ENCODE measurements around the gene NTN5. TPM values are rescaled to one million over a fixed set of nuclear protein-coding genes. Genes with fewer than 3 reads are reported as not detected.

The NTN5 gene
- total RNA-seq, 1 donor from 2014 or later, result 0.30 TPM

DNA sequence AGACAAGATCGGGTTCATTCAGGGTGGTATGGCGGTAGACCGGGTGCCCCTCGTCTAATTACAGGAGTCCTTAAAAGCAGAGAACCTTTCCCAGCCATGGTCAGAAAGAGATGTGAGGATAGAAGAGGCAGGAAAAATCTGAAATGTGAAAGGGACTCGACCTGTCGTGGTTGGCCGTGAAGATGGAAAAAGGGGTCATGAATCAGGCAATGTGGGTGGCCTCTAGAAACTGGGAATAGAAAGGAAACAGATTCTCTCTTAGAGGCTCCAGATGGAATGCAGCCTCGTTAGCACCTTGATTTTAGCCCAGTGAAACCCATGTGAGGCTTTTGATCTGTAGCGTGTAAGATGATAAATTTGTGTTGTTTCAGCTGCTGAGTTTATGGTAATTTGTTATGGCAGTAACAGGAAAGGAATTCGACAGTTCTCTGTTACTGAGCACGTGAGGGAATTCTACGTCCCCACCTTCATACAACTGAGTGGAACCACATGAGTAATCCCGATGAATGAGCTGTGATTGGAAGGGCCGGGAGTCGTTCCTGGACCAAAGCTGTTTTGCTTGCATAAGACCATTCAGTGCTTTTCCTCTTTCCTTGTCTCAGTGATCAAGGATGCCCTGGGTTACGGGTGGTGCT is 15.9 kb downstream of the NTN5 start:
- DNase-seq, result no peak
- Mint-ChIP-seq H3K36me3 (ENCODE audit: low read depth) (no peaks in the 10 kb centered on the region), H3K4me3 (no peak overlapping the region), H3K27ac (no peak overlapping the region), H3K9me3 (no peaks in the 10 kb centered on the region), H3K4me1 (peaks cover 12% of the 10 kb centered on the region), H3K27me3 (peaks cover 8% of the 10 kb centered on the region)
- intact Hi-C loops (cut with micrococcal nuclease), result no loop called here

DNA sequence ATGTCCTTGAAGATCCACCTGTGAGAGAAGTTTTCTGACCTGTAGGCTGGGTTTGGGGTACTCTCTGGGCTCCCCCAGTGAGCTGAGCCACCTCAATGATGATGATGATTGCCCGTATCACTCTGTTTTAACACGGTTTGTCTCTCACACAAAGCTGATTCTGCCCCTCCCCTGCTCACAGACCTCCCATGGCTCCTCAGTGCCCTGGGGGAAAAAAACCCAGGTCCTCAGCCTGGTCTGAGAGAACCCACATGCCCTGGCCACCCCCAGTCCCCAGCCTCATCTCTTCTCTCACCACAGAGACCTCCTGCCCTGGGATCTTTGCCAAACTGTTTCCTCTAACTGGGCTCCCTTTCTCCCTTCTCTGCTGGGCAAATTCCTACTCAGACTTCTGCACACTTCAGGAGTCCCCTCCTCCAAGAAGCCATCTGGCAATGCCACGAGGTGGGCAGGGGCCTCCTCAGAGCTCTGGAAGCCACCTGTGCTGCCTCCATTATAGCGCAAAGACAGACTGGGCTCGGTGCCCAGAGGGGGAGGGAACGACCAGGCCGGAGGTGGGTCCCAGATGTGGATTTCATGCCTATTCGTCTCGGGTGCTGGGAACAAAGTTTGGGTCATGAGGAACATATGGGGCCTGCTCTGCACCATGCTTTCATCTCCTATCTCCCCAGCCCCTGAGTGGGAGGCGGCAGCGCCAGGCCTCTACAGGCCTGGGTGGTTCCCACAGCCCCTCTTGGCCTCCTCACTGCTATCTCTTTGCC is 18.3 kb downstream of the NTN5 start:
- Mint-ChIP-seq H3K27ac (no peak overlapping the region), H3K27me3 (peaks cover 8% of the 10 kb centered on the region), H3K4me3 (no peak overlapping the region), H3K36me3 (ENCODE audit: low read depth) (no peaks in the 10 kb centered on the region), H3K4me1 (peaks cover 13% of the 10 kb centered on the region), H3K9me3 (no peaks in the 10 kb centered on the region)
- intact Hi-C loops (cut with micrococcal nuclease), result no loop called here
- no peak for DNase-seq

DNA sequence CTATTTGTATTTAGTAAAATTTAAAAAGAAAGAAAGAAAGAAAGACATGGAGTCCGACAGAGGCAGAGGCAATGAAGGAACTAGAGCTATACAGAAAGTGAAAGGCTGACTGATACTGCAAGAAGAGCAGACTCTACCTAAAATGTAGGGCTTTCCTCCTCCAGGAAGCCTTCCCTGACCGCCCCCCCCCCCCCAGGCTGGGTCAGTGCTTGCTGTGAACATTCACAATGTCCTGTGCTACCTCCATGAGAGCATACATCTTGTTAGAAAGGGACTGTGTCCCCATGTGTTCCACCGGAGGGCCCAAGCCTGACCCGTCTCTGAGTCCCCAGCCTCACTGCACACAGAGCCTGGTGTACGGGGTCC is 21.2 kb downstream of the NTN5 start:
- H3K27me3 Mint-ChIP-seq, result no peaks in the 10 kb centered on the region
- no peak for DNase-seq
- no peaks in the 10 kb centered on the region for H3K9me3 Mint-ChIP-seq
- no peaks in the 10 kb centered on the region for H3K36me3 Mint-ChIP-seq (ENCODE audit: low read depth)
- intact Hi-C loops (cut with micrococcal nuclease), result no loop called here
- peaks cover 20% of the 10 kb centered on the region for H3K4me1 Mint-ChIP-seq
- H3K27ac Mint-ChIP-seq, result no peak overlapping the region
- no peak overlapping the region for H3K4me3 Mint-ChIP-seq

DNA sequence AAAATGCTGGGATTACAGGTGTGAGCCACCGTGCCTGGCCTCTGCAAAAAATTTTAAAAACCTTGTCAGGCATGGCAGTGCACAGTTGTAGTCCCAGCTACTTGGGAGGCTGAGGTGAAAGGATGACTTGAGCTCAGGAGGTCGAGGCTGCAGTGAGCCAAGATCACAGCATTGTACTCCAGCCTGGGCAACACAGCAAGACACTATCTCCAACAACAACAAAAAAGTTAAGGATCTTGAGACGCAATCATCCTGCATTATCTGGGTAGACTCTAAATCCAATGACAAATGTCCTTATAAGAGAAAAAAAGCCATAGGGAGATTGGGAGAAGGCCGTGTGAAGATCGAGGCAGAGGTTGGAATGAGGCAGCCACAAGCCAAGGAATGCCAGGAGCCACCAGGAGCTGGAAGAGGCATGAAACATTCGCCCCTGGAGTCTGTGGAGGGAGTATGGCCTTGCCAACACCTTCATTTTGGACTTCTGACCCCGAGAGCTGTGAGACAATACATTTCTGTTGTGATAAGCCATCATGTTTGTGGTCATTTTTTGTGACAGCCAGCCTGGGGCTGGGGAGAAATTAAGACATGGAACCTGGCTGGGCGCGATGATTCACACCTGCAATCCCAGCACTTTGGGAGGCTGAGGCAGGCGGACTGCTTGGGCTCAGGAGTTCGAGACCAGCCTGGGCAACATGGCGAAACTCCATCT is 21.7 kb downstream of the NTN5 start:
- Mint-ChIP-seq H3K4me1 (peaks cover 23% of the 10 kb centered on the region), H3K36me3 (ENCODE audit: low read depth) (no peaks in the 10 kb centered on the region), H3K9me3 (no peaks in the 10 kb centered on the region), H3K4me3 (no peak overlapping the region), H3K27ac (no peak overlapping the region), H3K27me3 (no peaks in the 10 kb centered on the region)
- no peak for DNase-seq
- intact Hi-C loops (cut with micrococcal nuclease), result no loop called here

DNA sequence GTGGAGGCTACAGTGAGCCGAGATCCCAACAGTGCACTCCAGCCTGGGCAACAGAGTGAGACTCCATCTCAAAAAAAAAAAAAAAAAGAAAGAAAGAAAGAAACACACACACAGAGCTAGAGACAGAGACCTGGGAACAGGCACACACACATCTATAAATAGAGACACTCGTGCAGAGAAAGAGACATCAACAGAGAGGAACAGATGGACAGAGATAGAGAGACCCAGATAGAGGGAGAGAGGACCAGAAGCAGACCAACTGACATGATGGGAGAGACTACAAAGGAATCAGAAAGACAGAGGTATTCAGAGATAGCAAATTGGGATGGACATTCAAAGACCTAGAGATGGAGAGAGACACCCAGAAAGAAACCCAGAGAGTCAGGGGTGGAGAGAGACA is 24.7 kb downstream of the NTN5 start:
- Mint-ChIP-seq H3K4me1 (peaks cover 40% of the 10 kb centered on the region), H3K27me3 (no peaks in the 10 kb centered on the region), H3K4me3 (peak overlapping the region; percentile 11), H3K27ac (peak overlapping the region; percentile 9), H3K9me3 (no peaks in the 10 kb centered on the region), H3K36me3 (ENCODE audit: low read depth) (no peaks in the 10 kb centered on the region)
- no peak for DNase-seq
- intact Hi-C loops (cut with micrococcal nuclease), result loop anchor here (5.0 kb wide), 2 partner anchors 64 to 224 kb away; partner anchors contain the start of gene PPP1R15A

DNA sequence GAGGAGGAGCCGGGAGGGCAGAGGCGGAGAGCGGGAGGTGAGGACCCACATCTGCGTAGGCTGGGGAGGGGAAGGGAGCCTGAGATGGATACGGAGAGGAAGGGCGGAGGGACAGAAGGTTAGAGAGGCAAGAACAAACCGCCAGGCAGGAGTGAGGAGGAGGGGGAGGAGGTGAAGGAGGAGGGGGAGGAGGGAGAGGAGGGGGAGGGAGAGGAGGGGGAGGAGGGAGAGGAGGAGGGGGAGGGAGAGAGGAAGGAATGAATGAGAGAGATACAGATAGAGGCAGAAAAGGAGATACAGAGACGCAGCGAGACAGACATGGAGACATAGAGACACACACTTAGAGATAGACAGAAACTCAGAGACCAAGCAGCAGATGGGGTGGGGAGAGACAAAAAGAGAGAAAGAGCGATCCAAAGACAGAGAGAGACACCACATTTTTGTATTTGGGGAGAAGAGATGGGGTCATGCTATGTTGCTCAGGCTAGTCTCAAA is 26.0 kb downstream of the NTN5 start:
- Mint-ChIP-seq H3K4me3 (peak overlapping the region; percentile 96), H3K27ac (peak overlapping the region; percentile 73), H3K9me3 (no peaks in the 10 kb centered on the region), H3K36me3 (ENCODE audit: low read depth) (no peaks in the 10 kb centered on the region), H3K4me1 (peaks cover 37% of the 10 kb centered on the region), H3K27me3 (peaks cover 2% of the 10 kb centered on the region)
- intact Hi-C loops (cut with micrococcal nuclease), result loop anchor here (1.0 to 5.0 kb wide), 8 partner anchors 9 to 226 kb away; partner anchors contain the start of genes DBP and PPP1R15A
- DNase-seq, result no peak

DNA sequence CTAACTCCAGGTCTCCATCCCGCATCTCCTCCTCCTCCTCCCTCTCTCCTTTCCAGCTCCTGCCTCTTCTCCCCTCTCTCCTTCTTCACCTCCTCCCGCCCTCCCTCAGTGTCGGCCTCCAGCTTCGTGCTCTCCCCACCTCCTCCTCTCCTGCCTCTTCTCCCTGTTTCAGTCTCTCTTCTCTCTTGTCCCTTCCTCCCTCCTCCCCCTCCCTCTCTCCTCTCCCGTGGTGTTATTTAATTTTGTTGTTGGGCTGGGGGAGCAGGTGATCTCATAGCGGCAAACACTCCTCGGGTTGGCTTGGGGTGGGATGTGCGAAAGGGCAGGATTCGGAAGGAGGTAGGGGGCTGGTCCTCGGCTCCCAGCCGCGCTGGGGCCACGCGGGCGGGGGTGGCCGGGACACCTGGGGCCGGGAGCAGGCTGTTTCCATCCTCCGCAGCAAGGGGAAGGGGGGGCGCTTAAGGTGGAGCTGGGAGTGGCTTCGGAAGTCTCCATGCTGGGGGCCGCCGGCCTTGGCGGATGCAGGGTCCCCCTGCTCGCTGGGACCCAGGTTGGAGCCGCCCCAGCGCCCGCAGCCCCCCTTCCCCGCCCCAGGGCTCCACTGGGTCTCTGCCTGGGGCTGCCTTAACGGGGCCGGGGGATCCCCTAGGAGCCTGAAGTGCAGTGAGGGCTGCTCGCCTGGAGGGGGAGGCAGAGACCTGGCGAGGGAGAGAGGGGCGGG is 26.7 kb downstream of the NTN5 start, which contains the start of gene CA11:
Gene CA11 (minus strand): TSS at position 187 of the 721 bp plus-strand sequence. CDS start 555 bp downstream, outside the sequence.
- Mint-ChIP-seq H3K27me3 (peaks cover 2% of the 10 kb centered on the region), H3K36me3 (ENCODE audit: low read depth) (no peaks in the 10 kb centered on the region), H3K27ac (peak within 1 kb of the TSS; percentile 89), H3K9me3 (no peaks in the 10 kb centered on the region), H3K4me1 (peaks cover 37% of the 10 kb centered on the region), H3K4me3 (peak within 1 kb of the TSS; percentile 96)
- intact Hi-C loops (cut with micrococcal nuclease), result loop anchor here (1.0 to 5.0 kb wide), 8 partner anchors 9 to 226 kb away; partner anchors contain the start of genes DBP and PPP1R15A
- peak; percentile 97 for DNase-seq

DNA sequence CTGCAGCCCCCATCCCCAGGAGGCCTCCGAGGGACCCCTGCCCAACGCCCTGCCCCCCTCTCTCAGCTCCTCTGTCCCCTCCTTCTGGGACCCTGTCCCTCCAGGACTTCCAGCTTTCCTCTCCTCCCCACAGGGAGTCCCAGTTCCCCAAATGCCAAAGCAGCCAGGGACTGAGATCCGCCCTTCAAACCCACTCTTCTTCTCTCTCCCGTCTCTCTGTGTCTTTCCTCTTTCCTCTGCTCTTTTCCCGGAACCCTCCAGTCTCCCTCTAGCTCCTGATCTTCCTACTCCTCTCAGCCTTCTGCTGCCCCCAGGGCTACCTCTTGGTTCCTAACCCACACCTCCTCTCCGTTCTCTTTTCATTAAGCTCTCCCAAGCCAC is 27.2 kb downstream of the NTN5 start:
- peak overlapping the region; percentile 96 for H3K4me3 Mint-ChIP-seq
- no peaks in the 10 kb centered on the region for H3K36me3 Mint-ChIP-seq (ENCODE audit: low read depth)
- H3K27me3 Mint-ChIP-seq, result peaks cover 2% of the 10 kb centered on the region
- no peaks in the 10 kb centered on the region for H3K9me3 Mint-ChIP-seq
- intact Hi-C loops (cut with micrococcal nuclease), result loop anchor here (5.0 kb wide), 2 partner anchors 67 to 227 kb away; partner anchors contain the start of gene PPP1R15A
- H3K4me1 Mint-ChIP-seq, result peaks cover 34% of the 10 kb centered on the region
- peak; percentile 67 for DNase-seq
- H3K27ac Mint-ChIP-seq, result peak overlapping the region; percentile 89

DNA sequence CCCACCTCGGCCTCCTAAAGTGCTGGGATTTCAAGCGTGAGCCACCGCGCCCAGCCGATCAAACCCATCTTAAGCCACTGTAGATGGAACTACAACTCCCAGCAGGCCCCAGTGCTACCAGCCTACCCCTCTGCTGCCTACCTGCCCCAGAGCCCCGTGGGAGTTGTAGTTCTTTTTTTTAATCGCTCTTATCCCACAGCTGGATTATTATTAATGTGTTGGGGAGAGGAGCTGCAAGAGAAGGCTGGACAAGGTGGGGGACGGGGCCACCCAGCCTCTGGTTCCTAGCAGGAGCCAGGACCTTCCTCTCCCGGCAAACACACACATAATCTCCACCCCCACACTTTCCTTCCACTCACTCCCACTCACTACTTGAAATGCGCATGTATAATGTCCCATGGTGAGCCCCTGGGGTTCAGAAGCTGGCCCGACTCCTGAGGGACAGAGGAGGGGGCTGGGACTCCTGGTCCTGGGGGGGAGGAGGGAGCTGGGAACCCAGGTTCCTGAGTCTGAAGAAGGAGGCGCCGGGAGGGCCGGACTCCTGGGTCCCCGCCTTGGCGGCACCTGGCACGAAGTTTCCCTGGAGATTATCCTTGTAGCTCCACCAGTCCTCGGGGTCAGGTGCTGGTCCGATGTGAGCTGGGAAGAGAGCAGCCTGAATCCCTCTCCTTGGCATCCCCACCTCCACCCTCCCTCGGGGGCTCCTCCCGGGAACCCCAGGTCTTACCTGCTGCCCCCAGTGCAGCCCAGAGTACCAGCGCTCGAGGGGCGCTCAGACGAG is 27.8 kb downstream of the NTN5 start:
- Mint-ChIP-seq H3K9me3 (no peaks in the 10 kb centered on the region), H3K36me3 (ENCODE audit: low read depth) (no peaks in the 10 kb centered on the region), H3K4me1 (peaks cover 33% of the 10 kb centered on the region)

DNA sequence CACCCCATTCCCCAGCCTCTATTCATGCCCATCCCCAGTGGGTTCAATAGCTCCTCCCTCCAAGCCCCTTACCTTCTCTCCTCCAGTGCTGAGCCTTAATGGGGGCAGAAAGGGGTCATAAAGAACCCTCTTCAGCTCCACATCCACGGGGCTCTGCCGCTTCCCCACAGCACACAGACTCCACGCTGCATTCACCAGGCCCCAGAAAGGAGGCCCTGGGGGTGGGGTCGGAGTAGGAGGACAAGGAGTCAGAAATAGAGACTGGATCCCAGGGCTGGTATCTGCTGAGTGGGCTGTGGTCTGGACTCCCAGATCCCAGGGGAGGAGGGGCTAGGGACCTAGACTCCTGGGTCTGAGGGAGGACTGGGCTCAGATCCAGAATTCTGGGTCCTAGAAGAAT is 28.5 kb downstream of the NTN5 start:
- H3K36me3 Mint-ChIP-seq (ENCODE audit: low read depth), result no peaks in the 10 kb centered on the region
- DNase-seq, result no peak
- no peak overlapping the region for H3K27ac Mint-ChIP-seq
- intact Hi-C loops (cut with micrococcal nuclease), result no loop called here
- H3K4me3 Mint-ChIP-seq, result peak overlapping the region; percentile 96
- no peaks in the 10 kb centered on the region for H3K9me3 Mint-ChIP-seq
- H3K4me1 Mint-ChIP-seq, result peaks cover 30% of the 10 kb centered on the region
- H3K27me3 Mint-ChIP-seq, result peaks cover 2% of the 10 kb centered on the region

More for the DNA sequence above, 27.8 kb downstream of the NTN5 start:
- intact Hi-C loops (cut with micrococcal nuclease), result loop anchor here (5.0 kb wide), 2 partner anchors 67 to 227 kb away; partner anchors contain the start of gene PPP1R15A
- Mint-ChIP-seq H3K27ac (peak overlapping the region; percentile 65), H3K4me3 (peak overlapping the region; percentile 96), H3K27me3 (peaks cover 2% of the 10 kb centered on the region)
- peak; percentile 90 for DNase-seq

DNA sequence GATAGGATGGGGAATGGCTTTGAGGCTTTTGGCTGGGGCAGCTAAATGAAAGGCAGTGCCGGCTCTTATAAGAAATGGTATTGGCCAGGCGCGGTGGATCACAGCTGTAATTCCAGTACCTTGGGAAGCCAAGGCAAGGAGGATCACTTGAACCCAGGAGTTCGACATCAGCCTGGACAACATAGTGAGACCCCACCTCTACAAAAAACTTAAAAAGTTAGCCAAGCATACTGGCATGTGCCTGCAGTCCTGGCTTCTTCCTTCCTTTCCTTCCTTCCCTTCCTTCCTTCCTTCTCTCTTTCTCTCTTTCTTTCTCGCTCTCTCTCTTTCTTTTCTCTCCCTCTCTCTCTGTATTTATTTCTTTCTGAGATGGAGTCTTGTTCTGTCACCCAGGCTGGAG is 30.0 kb downstream of the NTN5 start:
- Mint-ChIP-seq H3K27me3 (peaks cover 2% of the 10 kb centered on the region), H3K4me3 (no peak overlapping the region), H3K9me3 (no peaks in the 10 kb centered on the region), H3K27ac (no peak overlapping the region), H3K4me1 (peaks cover 38% of the 10 kb centered on the region), H3K36me3 (ENCODE audit: low read depth) (peaks cover 2% of the 10 kb centered on the region)
- no peak for DNase-seq
- intact Hi-C loops (cut with micrococcal nuclease), result no loop called here

DNA sequence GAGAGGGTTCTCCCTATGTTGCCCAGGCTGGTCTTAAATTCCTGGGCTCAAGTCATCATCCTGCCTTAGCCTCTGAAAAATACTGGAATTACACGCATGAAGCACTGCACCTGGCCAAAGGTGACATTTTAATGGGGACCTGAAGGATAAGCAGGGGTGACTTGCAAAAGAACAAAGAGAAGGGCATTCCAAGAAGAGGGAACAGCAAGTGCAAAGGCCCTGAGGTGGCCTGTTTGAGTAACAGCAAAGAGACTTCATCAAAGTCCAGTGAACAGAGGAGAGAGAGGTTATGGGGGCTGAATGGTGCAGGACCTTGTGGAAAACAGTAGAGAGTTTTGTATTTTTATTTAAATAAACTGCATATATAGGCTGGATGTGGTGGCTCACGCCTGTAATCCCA is 31.0 kb downstream of the NTN5 start:
- Mint-ChIP-seq H3K36me3 (ENCODE audit: low read depth) (peaks cover 2% of the 10 kb centered on the region), H3K4me1 (peaks cover 40% of the 10 kb centered on the region), H3K4me3 (no peak overlapping the region), H3K27ac (no peak overlapping the region), H3K9me3 (no peaks in the 10 kb centered on the region), H3K27me3 (peaks cover 2% of the 10 kb centered on the region)
- intact Hi-C loops (cut with micrococcal nuclease), result no loop called here
- no peak for DNase-seq
